GM12865 (cell line): ENCODE data around the gene CST9.

Experiments used
- DNase-seq: peaks from one replicate; pipeline ENCODE4 v3.0.0; 2010; ENCODE audit warnings: low read depth
- H3K4me3 ChIP-seq: 2 replicates; pipeline ENCODE4 v1.5.1; 2011; ENCODE audit warnings: mild to moderate bottlenecking, low read depth, low read length, control low read depth
- CTCF ChIP-seq: IDR thresholded peaks from 2 replicates; pipeline ENCODE4 v1.5.1; 2011; ENCODE audit warnings: low read length, control low read depth, low read depth, inconsistent platforms; ENCODE audit not compliant: insufficient read depth; ENCODE audit errors: missing control alignments

The CST9 gene

DNA sequence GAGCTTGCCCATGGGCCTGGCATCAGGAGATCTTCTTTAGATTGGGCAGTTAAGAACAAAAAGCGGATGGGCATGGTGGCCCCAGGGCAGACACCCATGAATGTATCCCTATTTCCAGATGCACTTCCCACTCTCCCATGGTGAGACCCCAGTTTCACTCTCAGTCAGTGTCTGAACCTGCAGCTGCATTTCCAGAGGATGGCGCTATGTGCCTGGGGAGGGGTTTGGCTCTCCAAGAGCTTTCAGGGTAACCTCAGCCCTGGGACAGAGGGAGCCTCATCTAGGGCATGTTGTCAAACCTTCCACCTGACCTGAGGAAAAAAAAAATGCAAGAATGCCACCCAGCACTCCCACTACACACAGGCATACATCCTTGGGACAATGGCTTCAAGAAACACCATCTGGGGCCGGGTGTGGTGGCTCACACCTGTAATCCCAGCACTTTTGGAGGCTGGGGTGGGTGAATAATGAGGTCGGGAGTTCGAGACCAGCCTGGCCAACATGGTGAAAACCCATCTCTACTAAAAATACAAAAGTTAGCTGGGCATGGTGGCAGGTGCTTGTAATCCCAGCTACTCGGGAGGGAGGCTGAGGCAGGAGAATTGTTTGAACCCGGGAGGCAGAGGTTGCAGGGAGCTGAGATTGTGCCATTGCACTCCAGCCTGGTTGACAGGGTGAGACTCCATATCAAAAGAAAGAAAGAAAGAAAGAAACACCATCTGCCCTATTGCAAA lies 39.4 kb downstream of the CST9 start:
- no peak overlapping the region for H3K4me3 ChIP-seq
- TF ChIP-seq CTCF = no peak
- no peak for DNase-seq

DNA sequence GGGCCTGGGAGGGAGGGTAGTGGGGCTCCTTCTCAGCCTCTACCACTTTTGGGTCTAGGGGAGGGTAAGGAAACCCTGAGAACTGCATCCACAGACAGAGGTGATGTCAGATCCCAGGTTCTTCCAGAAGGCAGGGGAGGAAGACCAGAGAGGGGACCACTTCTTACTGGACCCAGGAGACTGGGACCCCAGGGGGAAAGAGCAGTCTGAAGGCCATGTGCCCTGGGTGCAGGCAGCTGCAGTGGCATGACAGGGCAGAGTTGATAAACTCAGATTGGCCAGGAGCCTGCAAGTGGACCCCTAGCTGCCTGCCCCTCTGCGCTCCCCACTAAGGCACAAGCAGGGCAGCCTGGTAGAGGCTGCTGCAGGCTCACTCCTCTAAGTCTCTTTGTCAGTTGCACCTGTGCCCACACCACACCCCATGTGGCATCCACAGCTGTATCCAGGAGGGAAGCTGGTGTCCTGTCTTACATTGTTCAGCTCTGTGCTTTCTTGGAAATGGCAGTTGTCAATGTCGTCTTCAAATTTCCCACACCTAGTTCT lies 40.1 kb downstream of the CST9 start:
- H3K4me3 ChIP-seq = no peak overlapping the region
- no peak for DNase-seq
- TF ChIP-seq CTCF = no peak

GRCh38 chr20:23564927-23565326 lies 40.8 kb downstream of the CST9 start:
- DNase-seq = no peak
- TF ChIP-seq CTCF = no peak
- no peak overlapping the region for H3K4me3 ChIP-seq

DNA sequence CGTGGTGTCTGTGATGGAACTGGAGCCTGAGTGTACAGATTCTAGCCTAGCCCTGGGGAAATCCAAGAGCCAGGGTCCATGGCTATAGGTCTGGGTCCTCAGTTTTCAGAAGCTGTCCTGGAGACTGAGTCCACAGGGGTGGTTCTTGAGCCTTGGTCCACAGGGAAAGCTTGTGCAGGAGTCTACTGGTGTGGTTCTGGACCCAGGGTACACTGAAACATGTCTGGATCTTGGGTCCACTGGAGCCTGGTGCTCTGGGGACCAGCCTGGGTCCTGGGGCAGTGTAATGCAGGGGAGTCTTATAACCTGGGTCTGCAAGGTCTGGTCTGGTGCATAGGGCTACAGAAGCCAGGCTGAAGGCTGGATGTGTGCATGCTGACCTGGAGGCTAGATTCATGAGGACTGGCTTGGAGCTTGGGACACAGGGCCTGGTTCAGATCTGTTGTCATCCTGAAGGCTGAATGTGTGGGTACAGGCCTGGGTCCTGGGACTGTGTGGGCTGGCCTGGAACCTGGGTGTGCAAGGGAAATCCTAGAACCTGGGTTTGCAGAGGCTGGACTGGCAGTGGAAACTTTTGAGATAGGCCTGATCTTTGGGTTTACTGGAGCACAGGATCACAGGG lies 42.9 kb downstream of the CST9 start:
- TF ChIP-seq CTCF = no peak
- DNase-seq = no peak
- no peak overlapping the region for H3K4me3 ChIP-seq

DNA sequence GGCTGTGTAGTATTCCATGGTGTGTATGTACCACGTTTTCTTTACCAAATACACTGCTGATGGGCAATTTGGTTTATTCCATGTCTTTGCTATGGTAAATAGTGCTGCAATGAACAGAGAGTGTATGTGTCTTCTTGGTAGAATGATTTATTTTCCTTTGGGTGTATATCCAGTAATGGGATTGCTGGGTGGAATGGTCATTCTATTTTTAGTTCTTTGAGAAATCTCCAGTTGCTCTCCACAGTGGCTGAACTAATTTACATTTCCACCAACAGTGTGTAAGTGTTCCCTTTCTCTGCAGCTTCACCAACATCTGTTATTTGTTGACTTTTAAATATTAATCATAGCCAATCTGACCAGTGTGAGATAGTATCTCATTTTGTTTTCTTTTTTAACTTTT lies 51.3 kb downstream of the CST9 start:
- TF ChIP-seq CTCF = no peak
- no peak overlapping the region for H3K4me3 ChIP-seq
- no peak for DNase-seq
